Osteoblast (primary cell): ENCODE measurements around the gene NEMP2. TPM values are rescaled to one million over a fixed set of nuclear protein-coding genes. Genes with fewer than 3 reads are reported as not detected.
"Not testable (repeated sequence)": the region's sequence is repeated elsewhere in the genome, so short reads cannot be mapped to it uniquely, and the experiment has no call there.

Experiments used
- DNase-seq: peaks from one replicate; pipeline ENCODE4 v3.0.0; 2011; ENCODE audit warnings: low spot score, mixed read lengths; ENCODE audit not compliant: insufficient read length; ENCODE audit errors: missing footprints
- H2AFZ ChIP-seq: 2 replicates; pipeline ENCODE4 v1.6.0; 2011; ENCODE audit warnings: mild to moderate bottlenecking, low read length
- H3K27ac ChIP-seq: 2 replicates; pipeline ENCODE4 v1.5.1; 2011; ENCODE audit warnings: mild to moderate bottlenecking, low read depth, low read length, moderate library complexity
- H3K27me3 ChIP-seq: 2 replicates; pipeline ENCODE4 v1.6.0; 2012; ENCODE audit warnings: mild to moderate bottlenecking, control low read depth, inconsistent platforms, low read length, moderate library complexity; ENCODE audit not compliant: insufficient read depth
- H3K36me3 ChIP-seq: 2 replicates; pipeline ENCODE4 v1.5.1; 2011; ENCODE audit warnings: mild to moderate bottlenecking, low read length, control low read depth, moderate library complexity; ENCODE audit not compliant: insufficient read depth
- H3K4me1 ChIP-seq: 2 replicates; pipeline ENCODE4 v1.5.1; 2011; ENCODE audit warnings: mild to moderate bottlenecking, low read length, control low read depth, moderate library complexity; ENCODE audit not compliant: insufficient read depth
- H3K4me2 ChIP-seq: 2 replicates; pipeline ENCODE4 v1.6.0; 2011; ENCODE audit warnings: mild to moderate bottlenecking, low read length; ENCODE audit not compliant: insufficient read depth
- H3K4me3 ChIP-seq: fragments of 200-600 bp; sonication (generic); 3 replicates; pipeline ENCODE4 v1.5.1; 2012; ENCODE audit warnings: mild to moderate bottlenecking, low read length, inconsistent platforms; ENCODE audit not compliant: insufficient read depth
- H3K79me2 ChIP-seq: 2 replicates; pipeline ENCODE4 v1.6.0; 2012; ENCODE audit warnings: mild to moderate bottlenecking, low read length, control low read depth, inconsistent platforms; ENCODE audit not compliant: insufficient read depth
- H3K9me3 ChIP-seq: 2 replicates; pipeline ENCODE4 v1.5.1; 2011; ENCODE audit warnings: low read depth, low read length, control low read depth
- H4K20me1 ChIP-seq: 2 replicates; pipeline ENCODE4 v1.6.0; 2012; ENCODE audit warnings: mild to moderate bottlenecking, low read length, control low read depth; ENCODE audit not compliant: insufficient read depth
- total RNA-seq: library from RNA; depleted of rRNA; stranded (reverse); fragments of >200 nt; gene quantifications from 2 replicates; pipeline ENCODE4 v1.2.3, GENCODE V29; 2012
- TF ChIP-seq, protein P1 (sequence below): IDR thresholded peaks from 2 replicates; pipeline ENCODE4 v1.5.1; 2011; ENCODE audit warnings: mild to moderate bottlenecking, low read depth, low read length, moderate library complexity; ENCODE audit errors: extremely low read depth

The NEMP2 gene
- total RNA-seq, 1 donor, result 4.7 TPM

GRCh38 chr2:190513877-190514276 lies 20.6 kb downstream of the NEMP2 start:
- no peak for DNase-seq
- no peak overlapping the region for H3K4me3 ChIP-seq
- no peaks in the 10 kb centered on the region for H3K9me3 ChIP-seq
- H3K36me3 ChIP-seq, result peaks cover 3% of the 10 kb centered on the region
- H3K27ac ChIP-seq, result no peak overlapping the region
- no peak overlapping the region for H2AFZ ChIP-seq
- H3K79me2 ChIP-seq, result no peaks in the 10 kb centered on the region
- H3K4me1 ChIP-seq, result no peaks in the 10 kb centered on the region
- H4K20me1 ChIP-seq, result no peaks in the 10 kb centered on the region
- TF ChIP-seq, protein P1, sequence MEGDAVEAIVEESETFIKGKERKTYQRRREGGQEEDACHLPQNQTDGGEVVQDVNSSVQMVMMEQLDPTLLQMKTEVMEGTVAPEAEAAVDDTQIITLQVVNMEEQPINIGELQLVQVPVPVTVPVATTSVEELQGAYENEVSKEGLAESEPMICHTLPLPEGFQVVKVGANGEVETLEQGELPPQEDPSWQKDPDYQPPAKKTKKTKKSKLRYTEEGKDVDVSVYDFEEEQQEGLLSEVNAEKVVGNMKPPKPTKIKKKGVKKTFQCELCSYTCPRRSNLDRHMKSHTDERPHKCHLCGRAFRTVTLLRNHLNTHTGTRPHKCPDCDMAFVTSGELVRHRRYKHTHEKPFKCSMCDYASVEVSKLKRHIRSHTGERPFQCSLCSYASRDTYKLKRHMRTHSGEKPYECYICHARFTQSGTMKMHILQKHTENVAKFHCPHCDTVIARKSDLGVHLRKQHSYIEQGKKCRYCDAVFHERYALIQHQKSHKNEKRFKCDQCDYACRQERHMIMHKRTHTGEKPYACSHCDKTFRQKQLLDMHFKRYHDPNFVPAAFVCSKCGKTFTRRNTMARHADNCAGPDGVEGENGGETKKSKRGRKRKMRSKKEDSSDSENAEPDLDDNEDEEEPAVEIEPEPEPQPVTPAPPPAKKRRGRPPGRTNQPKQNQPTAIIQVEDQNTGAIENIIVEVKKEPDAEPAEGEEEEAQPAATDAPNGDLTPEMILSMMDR, result no peak
- H3K4me2 ChIP-seq, result no peak overlapping the region
- H3K27me3 ChIP-seq, result no peaks in the 10 kb centered on the region

- TF ChIP-seq, protein P1, result no peak
- DNase-seq, result no peak
- H3K27ac ChIP-seq, result no peak overlapping the region
- no peak overlapping the region for H3K4me3 ChIP-seq
- no peaks in the 10 kb centered on the region for H3K4me1 ChIP-seq
- no peak overlapping the region for H2AFZ ChIP-seq
- no peaks in the 10 kb centered on the region for H3K9me3 ChIP-seq
- H4K20me1 ChIP-seq, result no peaks in the 10 kb centered on the region
- H3K4me2 ChIP-seq, result no peak overlapping the region
- no peaks in the 10 kb centered on the region for H3K27me3 ChIP-seq
- peaks cover 3% of the 10 kb centered on the region for H3K36me3 ChIP-seq
- no peaks in the 10 kb centered on the region for H3K79me2 ChIP-seq
Observed at GRCh38 chr2:190512539-190513095, 21.9 kb downstream of the NEMP2 start.

- DNase-seq, result peak; percentile 66
- Histone ChIP-seq H3K27me3 (no peaks in the 10 kb centered on the region), H3K79me2 (no peaks in the 10 kb centered on the region), H3K4me2 (no peak overlapping the region), H3K27ac (no peak overlapping the region), H3K36me3 (peaks cover 3% of the 10 kb centered on the region), H3K4me1 (no peaks in the 10 kb centered on the region), H3K4me3 (no peak overlapping the region), H3K9me3 (no peaks in the 10 kb centered on the region), H4K20me1 (no peaks in the 10 kb centered on the region), H2AFZ (no peak overlapping the region)
- TF ChIP-seq, protein P1, result peak; percentile 52
Observed at GRCh38 chr2:190511104-190511503, 23.4 kb downstream of the NEMP2 start.

- H3K27me3 ChIP-seq, H3K36me3 ChIP-seq, H3K27ac ChIP-seq: not testable (repeated sequence)
Observed at GRCh38 chr2:190509895-190510294, 24.6 kb downstream of the NEMP2 start.

More at GRCh38 chr2:190509895-190510294, 24.6 kb downstream of the NEMP2 start:
- H4K20me1 ChIP-seq, H3K4me3 ChIP-seq, H2AFZ ChIP-seq, H3K4me2 ChIP-seq, H3K79me2 ChIP-seq, H3K9me3 ChIP-seq, H3K4me1 ChIP-seq, DNase-seq: not testable (repeated sequence)
